Fibroblast of lung (primary cell): ENCODE results near the gene BMP6.

Experiments
- EZH2 ChIP-seq: IDR thresholded peaks from 2 replicates; pipeline ENCODE4 v1.5.1; 2012; ENCODE audit warnings: low read length, control low read depth, mild to moderate bottlenecking; ENCODE audit errors: missing control alignments
- TF ChIP-seq, protein P1 (sequence below), 2 donors: IDR thresholded peaks in 1 of 2; conservative IDR thresholded peaks in 1 of 2; 1 replicate in 1 of 2; 2 replicates in 1 of 2; pipeline ENCODE4 v1.5.1; 2011 to 2012; ENCODE audit warnings: low read length in 2 of 2, control low read depth in 1 of 2, inconsistent platforms in 1 of 2, low read depth in 1 of 2, mild to moderate bottlenecking in 1 of 2

DNA sequence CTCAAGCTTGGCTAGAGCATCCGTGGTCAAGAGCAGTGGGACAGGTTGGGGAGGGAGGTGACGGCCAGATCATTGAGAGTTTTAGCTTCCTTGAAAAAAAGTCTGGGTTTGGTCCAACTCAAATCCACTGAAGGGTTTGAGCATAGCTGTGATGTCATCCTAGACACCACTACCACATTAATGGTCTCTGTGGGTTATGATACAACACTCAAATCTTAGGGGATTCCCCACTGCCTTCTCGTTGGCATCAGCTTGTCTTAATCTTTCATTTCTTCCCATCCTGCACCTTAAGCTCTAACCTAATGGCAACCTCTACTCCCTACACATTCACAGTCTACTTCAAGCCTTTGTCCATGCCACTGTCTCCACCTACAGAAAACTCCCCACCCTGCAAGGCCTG, 77.3 kb downstream of the BMP6 start:
- TF ChIP-seq, protein P1, sequence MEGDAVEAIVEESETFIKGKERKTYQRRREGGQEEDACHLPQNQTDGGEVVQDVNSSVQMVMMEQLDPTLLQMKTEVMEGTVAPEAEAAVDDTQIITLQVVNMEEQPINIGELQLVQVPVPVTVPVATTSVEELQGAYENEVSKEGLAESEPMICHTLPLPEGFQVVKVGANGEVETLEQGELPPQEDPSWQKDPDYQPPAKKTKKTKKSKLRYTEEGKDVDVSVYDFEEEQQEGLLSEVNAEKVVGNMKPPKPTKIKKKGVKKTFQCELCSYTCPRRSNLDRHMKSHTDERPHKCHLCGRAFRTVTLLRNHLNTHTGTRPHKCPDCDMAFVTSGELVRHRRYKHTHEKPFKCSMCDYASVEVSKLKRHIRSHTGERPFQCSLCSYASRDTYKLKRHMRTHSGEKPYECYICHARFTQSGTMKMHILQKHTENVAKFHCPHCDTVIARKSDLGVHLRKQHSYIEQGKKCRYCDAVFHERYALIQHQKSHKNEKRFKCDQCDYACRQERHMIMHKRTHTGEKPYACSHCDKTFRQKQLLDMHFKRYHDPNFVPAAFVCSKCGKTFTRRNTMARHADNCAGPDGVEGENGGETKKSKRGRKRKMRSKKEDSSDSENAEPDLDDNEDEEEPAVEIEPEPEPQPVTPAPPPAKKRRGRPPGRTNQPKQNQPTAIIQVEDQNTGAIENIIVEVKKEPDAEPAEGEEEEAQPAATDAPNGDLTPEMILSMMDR (conservative IDR thresholded peaks at IDR 0.05 in 1 of 2, IDR thresholded peaks at IDR 0.05 in 1 of 2; ENCODE audit: low read depth in 1 of 2, low read length in 2 of 2), result no peak
- no peak for TF ChIP-seq EZH2
